BE2C (cell line): ENCODE data around the gene RSL1D1.

Experiments used
- DNase-seq: peaks from one replicate; pipeline ENCODE4 v3.0.0-alpha.2; 2020
- H3K27me3 ChIP-seq: fragments of 250-450 bp; sonication (Bioruptor Pico); 2 replicates; pipeline ENCODE4 v1.5.1; 2020; ENCODE audit warnings: mild to moderate bottlenecking
- H3K36me3 ChIP-seq: fragments of 250-450 bp; sonication (Bioruptor Pico); 2 replicates; pipeline ENCODE4 v1.5.1; 2020; ENCODE audit warnings: mild to moderate bottlenecking
- H3K4me1 ChIP-seq: fragments of 250-450 bp; sonication (Bioruptor Pico); 2 replicates; pipeline ENCODE4 v1.5.1; 2020
- H3K4me3 ChIP-seq: 2 replicates; pipeline ENCODE4 v1.5.1; 2011; ENCODE audit warnings: low read depth, low read length
- H3K9me3 ChIP-seq: fragments of 250-450 bp; sonication (Bioruptor Pico); 2 replicates; pipeline ENCODE4 v1.5.1; 2020
- TF ChIP-seq, protein P1 (sequence below): IDR thresholded peaks from 2 replicates; pipeline ENCODE4 v1.5.1; 2012; ENCODE audit warnings: mild to moderate bottlenecking, low read depth, low read length

The RSL1D1 gene

DNA sequence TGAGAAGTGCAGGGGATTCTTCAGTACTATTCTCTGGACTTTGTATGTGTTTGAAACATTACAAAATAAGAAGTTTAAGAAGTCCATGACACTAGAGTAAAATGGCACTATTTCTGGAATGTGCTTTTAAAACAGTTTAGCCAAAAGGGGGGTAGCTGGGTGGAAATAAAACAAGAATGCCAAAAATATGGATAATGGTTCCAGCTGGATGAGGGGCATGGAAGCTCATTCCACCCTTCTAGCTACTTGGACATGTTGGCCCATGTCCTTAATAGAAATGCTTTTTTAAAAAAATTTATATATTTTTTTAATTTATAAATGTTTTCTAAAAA lies 67.3 kb downstream of the RSL1D1 start:
- Histone ChIP-seq H3K9me3 (no peaks in the 10 kb centered on the region), H3K36me3 (peaks cover 15% of the 10 kb centered on the region), H3K4me3 (no peak overlapping the region), H3K4me1 (peaks cover 29% of the 10 kb centered on the region), H3K27me3 (no peaks in the 10 kb centered on the region)
- no peak for DNase-seq
- TF ChIP-seq, protein P1, sequence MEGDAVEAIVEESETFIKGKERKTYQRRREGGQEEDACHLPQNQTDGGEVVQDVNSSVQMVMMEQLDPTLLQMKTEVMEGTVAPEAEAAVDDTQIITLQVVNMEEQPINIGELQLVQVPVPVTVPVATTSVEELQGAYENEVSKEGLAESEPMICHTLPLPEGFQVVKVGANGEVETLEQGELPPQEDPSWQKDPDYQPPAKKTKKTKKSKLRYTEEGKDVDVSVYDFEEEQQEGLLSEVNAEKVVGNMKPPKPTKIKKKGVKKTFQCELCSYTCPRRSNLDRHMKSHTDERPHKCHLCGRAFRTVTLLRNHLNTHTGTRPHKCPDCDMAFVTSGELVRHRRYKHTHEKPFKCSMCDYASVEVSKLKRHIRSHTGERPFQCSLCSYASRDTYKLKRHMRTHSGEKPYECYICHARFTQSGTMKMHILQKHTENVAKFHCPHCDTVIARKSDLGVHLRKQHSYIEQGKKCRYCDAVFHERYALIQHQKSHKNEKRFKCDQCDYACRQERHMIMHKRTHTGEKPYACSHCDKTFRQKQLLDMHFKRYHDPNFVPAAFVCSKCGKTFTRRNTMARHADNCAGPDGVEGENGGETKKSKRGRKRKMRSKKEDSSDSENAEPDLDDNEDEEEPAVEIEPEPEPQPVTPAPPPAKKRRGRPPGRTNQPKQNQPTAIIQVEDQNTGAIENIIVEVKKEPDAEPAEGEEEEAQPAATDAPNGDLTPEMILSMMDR: no peak
